SK-N-SH treated with all-trans-retinoic acid at 6 μM for 48 hours (cell line): ENCODE results near the gene CTRB1.

ENCODE experiments used
- ATAC-seq: fragments of 200-7000 bp; cut with Tn5 transposase; 3 replicates; pipeline ENCODE4 v1.9.1; 2020; ENCODE audit warnings: mild to moderate bottlenecking, moderate library complexity
- ARNTL ChIP-seq: fragments of 450-650 bp; formaldehyde crosslinking; IDR thresholded peaks from 2 replicates; pipeline ENCODE4 v1.5.0; 2020; ENCODE audit warnings: low read depth, mild to moderate bottlenecking, moderate library complexity, borderline replicate concordance
- CREB5 ChIP-seq: fragments of 250-450 bp; sonication (Bioruptor Pico); IDR thresholded peaks from 2 replicates; pipeline ENCODE4 v1.5.1; 2020; ENCODE audit warnings: low read depth, mild to moderate bottlenecking, moderate library complexity
- CSDC2 ChIP-seq: fragments of 250-450 bp; sonication (Bioruptor Pico); IDR thresholded peaks from 2 replicates; pipeline ENCODE4 v1.5.0; 2020; ENCODE audit warnings: mild to moderate bottlenecking, moderate library complexity
- ESRRG ChIP-seq: fragments of 250-450 bp; sonication (Bioruptor Pico); IDR thresholded peaks from 2 replicates; pipeline ENCODE4 v1.6.1; 2021; ENCODE audit warnings: mild to moderate bottlenecking
- GLIS3 ChIP-seq: fragments of 250-450 bp; sonication (Bioruptor Pico); IDR thresholded peaks from 2 replicates; pipeline ENCODE4 v1.5.0; 2020; ENCODE audit warnings: mild to moderate bottlenecking, moderate library complexity
- OSR1 ChIP-seq: fragments of 250-450 bp; sonication (Bioruptor Pico); IDR thresholded peaks from 2 replicates; pipeline ENCODE4 v1.8.0; 2022; ENCODE audit warnings: moderate library complexity, mild to moderate bottlenecking, inconsistent platforms
- PATZ1 ChIP-seq: fragments of 250-450 bp; sonication (Bioruptor Pico); IDR thresholded peaks from 2 replicates; pipeline ENCODE4 v1.8.0; 2020; ENCODE audit warnings: mild to moderate bottlenecking, moderate library complexity, borderline replicate concordance
- POU6F1 ChIP-seq: fragments of 250-450 bp; sonication (Bioruptor Pico); IDR thresholded peaks from 2 replicates; pipeline ENCODE4 v1.8.0; 2021; ENCODE audit warnings: low read depth, mild to moderate bottlenecking, moderate library complexity, borderline replicate concordance
- PPARA ChIP-seq: fragments of 250-450 bp; sonication (Bioruptor Pico); IDR thresholded peaks from 2 replicates; pipeline ENCODE4 v1.5.0; 2020; ENCODE audit warnings: mild to moderate bottlenecking, borderline replicate concordance
- RARB ChIP-seq: fragments of 250-450 bp; sonication (Bioruptor Pico); IDR thresholded peaks from 2 replicates; pipeline ENCODE4 v1.8.0; 2021; ENCODE audit warnings: mild to moderate bottlenecking, moderate library complexity
- SNAI2 ChIP-seq: fragments of 250-450 bp; sonication (Bioruptor Pico); IDR thresholded peaks from 2 replicates; pipeline ENCODE4 v1.5.0; 2020; ENCODE audit warnings: mild to moderate bottlenecking, moderate library complexity
- TCF4 ChIP-seq: fragments of 250-450 bp; sonication (Bioruptor Pico); IDR thresholded peaks from 2 replicates; pipeline ENCODE4 v1.8.0; 2021; ENCODE audit warnings: mild to moderate bottlenecking, moderate library complexity, borderline replicate concordance
- TOX ChIP-seq: fragments of 250-450 bp; sonication (Bioruptor Pico); IDR thresholded peaks from 2 replicates; pipeline ENCODE4 v1.8.0; 2021; ENCODE audit warnings: mild to moderate bottlenecking, moderate library complexity, borderline replicate concordance
- TSHZ2 ChIP-seq: fragments of 250-450 bp; sonication (Bioruptor Pico); IDR thresholded peaks from 2 replicates; pipeline ENCODE4 v1.5.0; 2020; ENCODE audit warnings: mild to moderate bottlenecking, moderate library complexity
- ZFP3 ChIP-seq: fragments of 250-450 bp; sonication (Bioruptor Pico); IDR thresholded peaks from 2 replicates; pipeline ENCODE4 v1.5.0; 2020; ENCODE audit warnings: mild to moderate bottlenecking, moderate library complexity
- ZFP30 ChIP-seq: fragments of 450-650 bp; formaldehyde crosslinking; IDR thresholded peaks from 2 replicates; pipeline ENCODE4 v1.5.0; 2022; ENCODE audit warnings: mild to moderate bottlenecking, moderate library complexity
- ZNF8 ChIP-seq: fragments of 450-650 bp; formaldehyde crosslinking; IDR thresholded peaks from 2 replicates; pipeline ENCODE4 v1.5.0; 2020; ENCODE audit warnings: mild to moderate bottlenecking, moderate library complexity

Gene CTRB1

GRCh38 chr16:75230471-75231110 lies 11.8 kb downstream of the CTRB1 start:
- TF ChIP-seq CSDC2 (CRISPR knock-in tag) (no peak), ZFP3 (CRISPR knock-in tag) (0 out of 2 replicates have a peak, but pooled peaks have one; percentile 45)
- no peak for ATAC-seq

- no peak for TF ChIP-seq TSHZ2
- TF ChIP-seq GLIS3 (CRISPR knock-in tag) = no peak
- TF ChIP-seq OSR1 (CRISPR knock-in tag) = no peak
- TF ChIP-seq ESRRG (CRISPR knock-in tag) = no peak
- no peak for TF ChIP-seq CSDC2 (CRISPR knock-in tag)
- no peak for TF ChIP-seq RARB (CRISPR knock-in tag)
- no peak for TF ChIP-seq CREB5 (CRISPR knock-in tag)
- TF ChIP-seq SNAI2 (CRISPR knock-in tag) = no peak
- TF ChIP-seq PATZ1 (CRISPR knock-in tag) = no peak
- no peak for TF ChIP-seq PPARA (CRISPR knock-in tag)
- no peak for TF ChIP-seq ZFP3 (CRISPR knock-in tag)
- TF ChIP-seq ZNF8 = no peak
- TF ChIP-seq, all 23 proteins: peak for 0
These were observed 12.8 kb downstream of the CTRB1 start for GRCh38 chr16:75231570-75231969.

GRCh38 chr16:75233611-75233938 lies 14.8 kb downstream of the CTRB1 start:
- no peak for ATAC-seq
- TF ChIP-seq ZFP3 (CRISPR knock-in tag) = no peak
- no peak for TF ChIP-seq PATZ1 (CRISPR knock-in tag)
- no peak for TF ChIP-seq GLIS3 (CRISPR knock-in tag)
- TF ChIP-seq ARNTL (CRISPR knock-in tag) = no peak
- TF ChIP-seq ZFP30 (CRISPR knock-in tag) = no peak
- TF ChIP-seq TOX = no peak
- TF ChIP-seq ZNF8 = no peak
- TF ChIP-seq ESRRG (CRISPR knock-in tag) = no peak
- no peak for TF ChIP-seq TCF4 (CRISPR knock-in tag)
- TF ChIP-seq SNAI2 (CRISPR knock-in tag) = no peak
- no peak for TF ChIP-seq CSDC2 (CRISPR knock-in tag)
- no peak for TF ChIP-seq POU6F1

More at GRCh38 chr16:75231570-75231969, 12.8 kb downstream of the CTRB1 start:
- no peak for ATAC-seq
